Tibial nerve (tissue), 3 donors: Measurements from ENCODE around the gene PRKCE.

Source experiments
- POLR2A ChIP-seq, 2 donors: fragments of 450-650 bp; IDR thresholded peaks; one replicate each; pipeline ENCODE4 v1.6.1; 2017; ENCODE audit warnings: antibody characterized with exemption in 2 of 2, mild to moderate bottlenecking in 2 of 2, moderate library complexity in 2 of 2
- TF ChIP-seq, protein P1 (sequence below), 5 experiments: fragments of 200-600 bp in 3 of 5; fragments of 450-650 bp in 2 of 5; sonication (generic) in 3 of 5; IDR thresholded peaks; one replicate each; pipeline ENCODE4 v1.5.1; 2016 to 2019; ENCODE audit warnings: antibody characterized with exemption in 5 of 5, mild to moderate bottlenecking in 3 of 5, moderate library complexity in 2 of 5

DNA sequence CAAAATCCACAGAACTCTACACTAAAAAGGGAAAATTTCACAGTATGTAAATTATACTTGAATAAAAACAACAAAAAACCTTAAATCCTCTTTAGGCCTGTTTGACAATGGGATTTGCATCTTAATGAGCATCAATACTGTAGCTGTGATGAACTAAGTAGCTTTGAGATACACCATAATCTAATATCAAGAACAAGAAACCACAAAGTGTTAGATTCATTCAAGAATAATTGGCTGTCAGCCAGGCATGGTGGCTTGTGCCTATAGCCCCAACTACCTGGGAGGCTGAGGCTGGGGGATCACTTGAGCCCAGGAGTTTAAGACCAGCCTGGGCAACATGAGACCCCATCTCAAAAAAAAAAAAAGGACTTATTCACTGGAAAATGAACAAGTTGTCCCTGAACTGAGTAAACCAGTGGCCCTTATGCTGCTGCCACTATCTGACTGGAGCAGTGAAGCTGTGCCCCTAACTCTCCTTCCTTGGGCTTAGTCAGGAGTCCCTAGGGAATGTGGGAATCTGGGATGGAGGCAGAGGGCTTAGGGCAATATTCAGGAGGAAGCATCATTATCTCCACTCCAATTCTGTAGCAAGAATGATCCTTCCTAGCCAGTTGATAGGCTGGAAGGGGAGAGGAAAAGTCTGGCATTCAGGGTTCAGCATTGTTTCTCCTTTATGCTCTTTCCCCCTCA is 88.5 kb downstream of the PRKCE start:
- TF ChIP-seq POLR2A (IDR thresholded peaks at IDR 0.05), result no peak
- TF ChIP-seq, protein P1, sequence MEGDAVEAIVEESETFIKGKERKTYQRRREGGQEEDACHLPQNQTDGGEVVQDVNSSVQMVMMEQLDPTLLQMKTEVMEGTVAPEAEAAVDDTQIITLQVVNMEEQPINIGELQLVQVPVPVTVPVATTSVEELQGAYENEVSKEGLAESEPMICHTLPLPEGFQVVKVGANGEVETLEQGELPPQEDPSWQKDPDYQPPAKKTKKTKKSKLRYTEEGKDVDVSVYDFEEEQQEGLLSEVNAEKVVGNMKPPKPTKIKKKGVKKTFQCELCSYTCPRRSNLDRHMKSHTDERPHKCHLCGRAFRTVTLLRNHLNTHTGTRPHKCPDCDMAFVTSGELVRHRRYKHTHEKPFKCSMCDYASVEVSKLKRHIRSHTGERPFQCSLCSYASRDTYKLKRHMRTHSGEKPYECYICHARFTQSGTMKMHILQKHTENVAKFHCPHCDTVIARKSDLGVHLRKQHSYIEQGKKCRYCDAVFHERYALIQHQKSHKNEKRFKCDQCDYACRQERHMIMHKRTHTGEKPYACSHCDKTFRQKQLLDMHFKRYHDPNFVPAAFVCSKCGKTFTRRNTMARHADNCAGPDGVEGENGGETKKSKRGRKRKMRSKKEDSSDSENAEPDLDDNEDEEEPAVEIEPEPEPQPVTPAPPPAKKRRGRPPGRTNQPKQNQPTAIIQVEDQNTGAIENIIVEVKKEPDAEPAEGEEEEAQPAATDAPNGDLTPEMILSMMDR (IDR thresholded peaks at IDR 0.05), result no peak
